OCI-LY1 (cell line): ENCODE data around the gene FGF4.

Experiments
- H2AFZ ChIP-seq: fragments of 200-600 bp; sonication (generic), shearing (Covaris generic); 2 replicates; pipeline ENCODE4 v1.6.0; 2014; ENCODE audit warnings: antibody characterized with exemption, mild to moderate bottlenecking, low read length
- H3F3A ChIP-seq: fragments of 200-600 bp; sonication (generic), shearing (Covaris generic); 2 replicates; pipeline ENCODE4 v1.6.0; 2014; ENCODE audit warnings: mild to moderate bottlenecking, antibody characterized with exemption, low read length, moderate library complexity; ENCODE audit not compliant: insufficient read depth
- H3K27ac ChIP-seq: fragments of 200-600 bp; sonication (generic); 2 replicates; pipeline ENCODE4 v1.5.1; 2014; ENCODE audit warnings: low read length, mixed run types, mild to moderate bottlenecking, low read depth; ENCODE audit not compliant: poor library complexity, severe bottlenecking
- H3K27me3 ChIP-seq: fragments of 200-600 bp; sonication (generic); 2 replicates; pipeline ENCODE4 v1.6.0; 2014; ENCODE audit warnings: antibody characterized with exemption, mild to moderate bottlenecking, low read length, moderate library complexity; ENCODE audit not compliant: insufficient read depth
- H3K36me3 ChIP-seq: fragments of 200-600 bp; sonication (generic); 2 replicates; pipeline ENCODE4 v1.6.1; 2014; ENCODE audit warnings: mild to moderate bottlenecking, antibody characterized with exemption, low read length, moderate library complexity, mixed read lengths; ENCODE audit not compliant: insufficient read depth
- H3K4me1 ChIP-seq: fragments of 200-600 bp; sonication (generic); 2 replicates; pipeline ENCODE4 v1.5.1; 2014; ENCODE audit warnings: mild to moderate bottlenecking, low read length, moderate library complexity; ENCODE audit not compliant: insufficient read depth, severe bottlenecking
- H3K4me2 ChIP-seq: fragments of 200-600 bp; sonication (generic), shearing (Covaris generic); 2 replicates; pipeline ENCODE4 v1.6.1; 2014; ENCODE audit warnings: low read length
- H3K4me3 ChIP-seq: fragments of 200-600 bp; sonication (generic); 2 replicates; pipeline ENCODE4 v1.5.1; 2014; ENCODE audit warnings: low read length, low read depth, mild to moderate bottlenecking, mixed read lengths; ENCODE audit not compliant: poor library complexity, severe bottlenecking
- H3K79me2 ChIP-seq: fragments of 200-600 bp; shearing (Covaris generic); 2 replicates; pipeline ENCODE4 v1.6.1; 2016; ENCODE audit warnings: mixed run types, low read length, mixed read lengths; ENCODE audit not compliant: insufficient read depth
- H3K9ac ChIP-seq: fragments of 200-600 bp; sonication (generic), shearing (Covaris generic); 2 replicates; pipeline ENCODE4 v1.6.1; 2014; ENCODE audit warnings: mild to moderate bottlenecking, low read length, mixed read lengths
- H3K9me2 ChIP-seq: fragments of 200-600 bp; sonication (generic), shearing (Covaris generic); 2 replicates; pipeline ENCODE4 v1.6.1; 2014; ENCODE audit warnings: low read depth, mild to moderate bottlenecking, low read length, mixed read lengths
- H3K9me3 ChIP-seq: fragments of 200-600 bp; shearing (Covaris generic); 2 replicates; pipeline ENCODE4 v1.6.1; 2014; ENCODE audit warnings: low read length, mixed read lengths
- H4K20me1 ChIP-seq: fragments of 200-600 bp; sonication (generic), shearing (Covaris generic); 2 replicates; pipeline ENCODE4 v1.6.0; 2016; ENCODE audit warnings: mild to moderate bottlenecking, low read length; ENCODE audit not compliant: insufficient read depth
- EZH2 ChIP-seq: fragments of 200-600 bp; sonication (generic), shearing (Covaris generic); IDR thresholded peaks from 2 replicates; pipeline ENCODE4 v1.8.0; 2017; ENCODE audit warnings: borderline replicate concordance, mixed run types, mild to moderate bottlenecking, antibody characterized with exemption, low read length, moderate library complexity, mixed read lengths
- TF ChIP-seq, protein P1 (sequence below): fragments of 200-600 bp; sonication (generic), shearing (Covaris generic); IDR thresholded peaks from 2 replicates; pipeline ENCODE4 v1.5.1; 2017; ENCODE audit warnings: mild to moderate bottlenecking, antibody characterized with exemption, low read length, moderate library complexity, mixed read lengths

FGF4 gene, protein sequence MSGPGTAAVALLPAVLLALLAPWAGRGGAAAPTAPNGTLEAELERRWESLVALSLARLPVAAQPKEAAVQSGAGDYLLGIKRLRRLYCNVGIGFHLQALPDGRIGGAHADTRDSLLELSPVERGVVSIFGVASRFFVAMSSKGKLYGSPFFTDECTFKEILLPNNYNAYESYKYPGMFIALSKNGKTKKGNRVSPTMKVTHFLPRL

GRCh38 chr11:69775163-69775755 is at the start of gene FGF4:
Gene FGF4 (minus strand): TSS chr11:69775341. CDS start chr11:69775084, 257 bp downstream.
- Histone ChIP-seq H3K9ac (no peak within 1 kb of the TSS), H3K9me3 (no peaks in the 10 kb centered on the region), H3K4me3 (no peak within 1 kb of the TSS), H3K4me1 (no peaks in the 10 kb centered on the region), H3K27ac (no peak within 1 kb of the TSS), H3K4me2 (no peak within 1 kb of the TSS), H3K79me2 (no peaks in the 10 kb centered on the region), H2AFZ (no peak within 1 kb of the TSS), H3K27me3 (no peaks in the 10 kb centered on the region), H3K36me3 (no peaks in the 10 kb centered on the region), H3K9me2 (no peaks in the 10 kb centered on the region), H4K20me1 (no peaks in the 10 kb centered on the region), H3F3A (no peaks in the 10 kb centered on the region)
- TF ChIP-seq EZH2, result no peak
- TF ChIP-seq, protein P1, sequence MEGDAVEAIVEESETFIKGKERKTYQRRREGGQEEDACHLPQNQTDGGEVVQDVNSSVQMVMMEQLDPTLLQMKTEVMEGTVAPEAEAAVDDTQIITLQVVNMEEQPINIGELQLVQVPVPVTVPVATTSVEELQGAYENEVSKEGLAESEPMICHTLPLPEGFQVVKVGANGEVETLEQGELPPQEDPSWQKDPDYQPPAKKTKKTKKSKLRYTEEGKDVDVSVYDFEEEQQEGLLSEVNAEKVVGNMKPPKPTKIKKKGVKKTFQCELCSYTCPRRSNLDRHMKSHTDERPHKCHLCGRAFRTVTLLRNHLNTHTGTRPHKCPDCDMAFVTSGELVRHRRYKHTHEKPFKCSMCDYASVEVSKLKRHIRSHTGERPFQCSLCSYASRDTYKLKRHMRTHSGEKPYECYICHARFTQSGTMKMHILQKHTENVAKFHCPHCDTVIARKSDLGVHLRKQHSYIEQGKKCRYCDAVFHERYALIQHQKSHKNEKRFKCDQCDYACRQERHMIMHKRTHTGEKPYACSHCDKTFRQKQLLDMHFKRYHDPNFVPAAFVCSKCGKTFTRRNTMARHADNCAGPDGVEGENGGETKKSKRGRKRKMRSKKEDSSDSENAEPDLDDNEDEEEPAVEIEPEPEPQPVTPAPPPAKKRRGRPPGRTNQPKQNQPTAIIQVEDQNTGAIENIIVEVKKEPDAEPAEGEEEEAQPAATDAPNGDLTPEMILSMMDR, result no peak

DNA sequence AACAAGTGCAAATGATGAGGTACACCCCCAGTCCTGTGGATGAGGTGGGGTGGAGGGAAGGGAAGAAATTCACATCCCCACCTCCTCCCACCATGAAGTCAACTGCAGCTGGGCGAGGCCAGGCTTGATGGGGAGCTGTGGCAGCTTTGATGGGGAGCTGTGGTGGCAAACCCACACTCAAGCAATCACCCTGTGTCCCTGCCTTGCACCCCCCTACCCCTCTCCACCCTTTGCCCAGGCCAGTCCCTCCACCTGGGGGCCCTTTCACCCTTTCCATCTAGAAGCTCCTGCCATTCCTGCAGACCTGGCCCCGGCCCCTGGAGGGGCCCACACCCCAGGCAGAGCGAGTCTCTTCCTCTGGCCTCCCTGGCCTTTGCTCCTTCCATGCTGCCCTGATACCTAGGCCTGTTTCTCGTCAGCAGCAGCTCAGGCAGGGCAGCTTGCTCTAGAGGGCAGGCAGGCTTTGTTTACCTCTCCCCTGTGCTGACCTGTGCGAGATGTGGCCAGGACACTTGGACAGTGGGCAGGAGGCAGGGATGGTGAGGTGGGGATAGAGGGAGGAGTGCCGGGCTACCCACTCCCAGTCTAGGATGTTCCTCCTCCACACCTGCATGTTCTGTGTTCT is 48.6 kb upstream of the FGF4 start:
- H4K20me1 ChIP-seq, result no peaks in the 10 kb centered on the region
- no peak overlapping the region for H3K9ac ChIP-seq

GRCh38 chr11:69822676-69823494 is 47.7 kb upstream of the FGF4 start:
- Histone ChIP-seq H3K9me3 (no peaks in the 10 kb centered on the region), H2AFZ (no peak overlapping the region), H3K9ac (no peak overlapping the region), H3K79me2 (no peaks in the 10 kb centered on the region), H3F3A (no peaks in the 10 kb centered on the region), H3K9me2 (no peaks in the 10 kb centered on the region), H3K4me3 (no peak overlapping the region), H3K36me3 (no peaks in the 10 kb centered on the region), H3K4me2 (no peak overlapping the region), H3K4me1 (no peaks in the 10 kb centered on the region), H3K27me3 (no peaks in the 10 kb centered on the region), H3K27ac (no peak overlapping the region), H4K20me1 (no peaks in the 10 kb centered on the region)
- TF ChIP-seq EZH2, result no peak
- TF ChIP-seq, protein P1, result no peak

More for the DNA sequence above, 48.6 kb upstream of the FGF4 start:
- Histone ChIP-seq H3F3A (no peaks in the 10 kb centered on the region), H3K9me2 (no peaks in the 10 kb centered on the region), H3K27me3 (no peaks in the 10 kb centered on the region), H3K4me2 (no peak overlapping the region), H3K27ac (no peak overlapping the region), H3K79me2 (no peaks in the 10 kb centered on the region), H3K4me3 (no peak overlapping the region), H3K9me3 (no peaks in the 10 kb centered on the region), H3K36me3 (no peaks in the 10 kb centered on the region), H3K4me1 (no peaks in the 10 kb centered on the region), H2AFZ (no peak overlapping the region)
- TF ChIP-seq, protein P1, result no peak
- TF ChIP-seq EZH2, result no peak
